Activated CD8-positive, alpha-beta memory T cell treated with anti-CD3 and anti-CD28 coated beads for 1 hour (primary cell): ENCODE measurements around the gene INAVA.

Experiments
- DNase-seq, 2 donors: peaks; one replicate each; pipeline ENCODE4 v3.0.0-alpha.2; 2020; ENCODE audit warnings: low read depth in 1 of 2; ENCODE audit errors: extremely low read depth in 1 of 2

INAVA gene, protein sequence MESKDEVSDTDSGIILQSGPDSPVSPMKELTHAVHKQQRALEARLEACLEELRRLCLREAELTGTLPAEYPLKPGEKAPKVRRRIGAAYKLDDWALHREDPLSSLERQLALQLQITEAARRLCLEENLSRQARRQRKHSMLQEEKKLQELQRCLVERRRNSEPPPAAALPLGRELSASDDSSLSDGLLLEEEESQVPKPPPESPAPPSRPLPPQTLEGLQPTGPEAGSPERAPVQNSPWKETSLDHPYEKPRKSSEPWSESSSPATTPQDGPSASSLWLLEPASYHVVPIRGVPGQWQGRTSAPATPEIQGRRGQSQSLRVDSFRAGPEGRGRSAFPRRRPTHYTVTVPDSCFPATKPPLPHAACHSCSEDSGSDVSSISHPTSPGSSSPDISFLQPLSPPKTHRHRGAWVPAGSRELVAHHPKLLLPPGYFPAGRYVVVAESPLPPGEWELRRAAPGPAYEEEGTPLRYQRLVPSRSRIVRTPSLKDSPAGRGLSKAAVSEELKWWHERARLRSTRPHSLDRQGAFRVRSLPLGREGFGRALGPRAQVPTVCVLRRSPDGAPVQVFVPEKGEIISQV

DNA sequence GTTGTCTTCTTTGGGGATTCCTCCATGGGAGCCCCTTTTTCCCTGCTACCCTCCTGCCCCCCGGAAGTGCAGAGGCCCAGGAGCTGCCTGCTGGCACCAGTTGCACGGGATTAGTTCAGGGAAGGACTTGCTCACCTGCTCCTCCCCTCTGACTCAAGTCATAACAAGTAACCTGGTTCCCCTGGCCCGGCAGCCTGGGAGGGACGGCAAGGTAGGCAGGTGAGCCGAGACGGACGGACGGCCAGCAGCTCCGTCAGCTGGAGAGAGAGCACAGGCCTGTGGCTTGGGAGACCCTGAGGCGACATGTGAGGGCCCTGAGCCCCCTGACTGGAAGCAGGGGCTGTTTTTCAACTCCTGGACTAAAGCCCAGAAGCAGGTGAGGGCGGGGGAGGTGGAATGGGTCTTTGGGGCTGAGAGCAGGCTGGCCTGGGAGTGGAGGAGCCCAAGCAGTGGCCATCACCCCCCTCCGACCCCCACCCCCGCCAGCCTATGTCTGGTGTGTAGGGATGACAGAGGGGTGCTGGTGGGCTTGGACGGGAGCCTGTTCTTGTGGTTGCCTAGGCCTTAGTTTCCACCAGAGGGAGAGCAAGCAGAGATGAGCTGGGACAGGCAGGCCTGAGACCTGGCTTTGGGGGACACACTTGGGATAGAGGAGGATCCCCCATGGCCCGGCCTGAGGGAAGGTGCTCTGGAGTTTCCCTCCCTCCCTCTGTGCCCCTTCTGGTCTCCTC is at the start of gene INAVA:
INAVA (plus strand) TSS at position 189 of the 731 bp plus-strand sequence. CDS start 3,501 bp downstream, outside the sequence.
- no peak for DNase-seq

GRCh38 chr1:200845360-200845759 is 49.3 kb upstream of the INAVA start:
- no peak for DNase-seq

DNA sequence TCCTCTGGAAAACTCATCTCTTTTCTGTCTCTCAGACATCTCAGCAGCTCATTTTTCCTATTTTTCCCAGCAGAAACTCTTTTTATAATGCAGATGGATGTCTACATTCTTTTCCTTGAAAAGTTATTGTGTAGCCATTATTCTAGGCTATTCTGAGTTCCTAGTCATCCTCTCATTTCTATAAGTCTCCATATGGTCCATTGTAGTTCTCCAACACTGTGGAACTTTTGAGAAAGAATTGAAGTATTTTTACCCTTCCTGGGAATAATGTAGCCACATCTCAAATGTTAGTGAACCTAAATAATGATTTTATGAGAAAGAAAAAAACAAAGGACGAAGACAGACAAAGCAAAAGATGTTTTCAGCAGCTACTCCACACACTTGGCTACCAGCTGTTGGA is 48.3 kb upstream of the INAVA start:
- DNase-seq, result no peak

DNA sequence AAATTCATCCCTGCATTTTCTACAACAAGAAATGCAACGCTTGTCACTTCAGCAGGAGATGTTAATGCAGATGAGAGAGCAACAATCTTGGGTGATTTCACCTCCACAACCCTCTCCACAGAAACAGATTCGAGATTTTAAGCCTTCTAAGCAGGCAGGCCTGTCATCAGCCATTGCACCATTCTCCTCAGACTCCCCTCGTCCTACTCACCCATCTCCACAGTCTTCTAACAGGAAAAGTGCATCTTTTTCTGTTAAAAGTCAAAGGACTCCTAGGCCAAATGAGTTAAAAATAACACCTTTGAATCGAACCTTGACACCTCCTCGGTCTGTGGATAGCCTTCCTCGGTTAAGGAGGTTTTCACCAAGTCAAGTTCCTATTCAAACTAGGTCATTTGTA is 45.3 kb upstream of the INAVA start:
- DNase-seq, result no peak

DNA sequence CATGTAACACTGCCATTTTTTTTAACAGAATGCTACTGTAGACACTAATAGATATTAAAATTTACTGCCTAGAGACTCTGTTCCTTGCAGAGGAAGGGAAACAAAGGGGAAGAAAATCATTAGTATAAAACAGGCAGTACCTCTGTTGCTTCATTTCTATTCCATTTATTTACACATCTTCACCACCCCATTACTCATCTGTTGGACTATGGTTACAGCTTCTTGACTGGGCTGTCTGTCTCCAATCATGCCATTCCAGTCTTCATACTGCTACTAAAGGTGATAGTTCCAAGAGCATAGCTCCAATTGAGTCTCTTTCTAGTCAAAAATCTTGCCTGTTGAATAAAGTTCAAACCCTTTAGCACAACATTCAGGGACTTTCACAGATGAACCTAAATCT is 44.1 kb upstream of the INAVA start:
- DNase-seq, result no peak

GRCh38 chr1:200856716-200857357 is 37.9 kb upstream of the INAVA start:
- no peak for DNase-seq

DNA sequence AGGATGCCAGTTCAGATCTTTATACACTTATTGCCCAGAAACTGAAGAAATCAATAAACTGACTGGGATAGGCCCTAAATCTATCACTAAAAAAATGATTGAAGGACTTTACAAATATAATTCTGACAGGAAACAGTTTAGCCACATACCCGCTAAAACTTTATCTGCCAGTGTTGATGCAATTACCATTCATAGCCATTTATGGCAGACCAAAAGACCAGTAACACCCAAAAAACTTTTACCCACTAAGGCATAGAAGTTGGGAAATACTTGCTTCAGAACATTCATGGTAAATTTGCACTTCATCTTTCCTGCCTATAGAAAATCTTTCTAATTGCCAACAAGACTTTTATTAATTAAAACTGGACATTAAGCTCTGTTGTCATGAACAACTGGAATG is 36.9 kb upstream of the INAVA start:
- no peak for DNase-seq

DNA sequence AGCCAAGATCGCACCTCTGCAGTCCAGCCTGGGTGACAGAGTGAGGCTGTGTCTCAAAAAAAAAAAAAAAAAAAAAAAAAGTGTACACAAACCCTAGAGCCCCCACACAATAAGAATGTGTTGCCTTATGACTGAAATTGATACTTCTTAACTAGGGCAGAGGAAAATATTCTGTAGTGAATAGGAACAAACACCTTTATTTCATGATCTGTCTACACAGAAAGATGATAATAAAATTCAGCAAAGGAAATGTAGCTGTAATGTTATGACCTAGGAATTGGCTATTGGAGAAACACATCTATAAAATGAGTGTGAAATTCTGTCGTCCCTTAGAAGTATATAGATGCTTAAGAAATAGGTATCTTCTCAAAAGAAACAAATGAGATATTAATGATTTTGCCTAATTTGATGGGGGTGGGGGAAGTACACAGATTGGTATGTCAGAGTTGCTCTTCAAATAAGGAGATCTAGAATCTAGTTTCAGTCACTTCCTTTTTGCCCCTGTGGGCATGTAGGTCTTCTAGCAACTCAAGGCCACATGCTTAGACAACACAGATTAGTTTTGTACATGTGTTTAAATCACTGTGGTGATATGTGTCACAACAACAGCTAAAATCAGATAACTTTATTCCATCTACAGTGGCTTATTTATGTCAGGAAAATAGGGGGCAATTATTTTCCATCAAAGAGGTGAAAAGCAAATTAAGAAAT is 32.6 kb upstream of the INAVA start:
- no peak for DNase-seq

DNA sequence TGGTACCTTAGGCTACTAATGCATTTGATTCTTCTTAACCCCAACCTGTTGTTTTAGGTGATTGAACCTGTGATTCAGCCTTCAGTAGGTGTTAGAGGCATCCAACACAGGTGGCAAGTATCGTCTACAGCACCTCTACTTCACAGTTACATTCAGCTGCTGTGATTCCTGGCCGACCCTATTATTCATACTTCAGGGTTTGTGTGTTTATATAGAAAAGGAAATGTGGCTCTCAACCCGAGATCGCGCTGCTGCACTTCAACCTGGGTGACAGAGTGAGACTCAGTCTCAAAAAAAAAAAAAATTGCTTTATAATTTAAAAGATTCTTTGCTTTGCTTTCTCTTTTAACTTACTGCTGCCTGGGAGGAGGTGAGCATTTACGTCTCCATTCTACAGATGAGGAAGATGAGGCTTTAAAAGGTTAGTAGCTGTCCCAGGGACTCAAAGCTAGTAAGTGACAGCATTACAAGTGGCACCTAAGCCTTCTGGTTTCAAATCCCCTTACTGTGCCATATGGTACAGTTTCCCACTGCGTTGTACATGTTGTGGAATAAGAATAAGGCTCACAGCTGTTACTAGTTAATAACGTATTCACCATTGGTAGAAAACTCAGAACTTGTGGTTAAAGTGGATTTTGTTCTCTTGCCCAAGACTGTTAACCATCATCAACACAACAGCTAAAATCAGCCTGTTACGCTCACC is 31.8 kb upstream of the INAVA start:
- no peak for DNase-seq

GRCh38 chr1:200866116-200866515 is 28.6 kb upstream of the INAVA start:
- no peak for DNase-seq

DNA sequence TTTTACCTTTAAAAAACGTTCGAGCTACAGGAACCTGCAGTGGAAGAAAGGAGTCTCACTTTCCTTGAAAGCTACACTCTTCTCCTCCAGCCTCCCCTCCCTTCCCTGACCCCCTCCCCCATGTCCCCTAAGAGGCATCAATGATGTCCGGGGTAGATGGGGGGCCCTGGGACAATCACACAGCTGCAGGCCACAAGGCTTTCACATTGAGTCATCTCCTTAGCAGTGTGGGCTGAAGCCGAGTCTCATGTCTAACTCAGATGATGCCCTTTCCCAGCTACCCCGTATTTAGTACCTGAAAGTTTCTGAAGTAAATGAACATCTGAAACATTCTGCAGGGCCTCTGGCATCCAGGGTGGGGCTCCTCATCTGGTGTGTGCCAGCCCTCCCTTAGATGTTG is 28.2 kb upstream of the INAVA start:
- no peak for DNase-seq

DNA sequence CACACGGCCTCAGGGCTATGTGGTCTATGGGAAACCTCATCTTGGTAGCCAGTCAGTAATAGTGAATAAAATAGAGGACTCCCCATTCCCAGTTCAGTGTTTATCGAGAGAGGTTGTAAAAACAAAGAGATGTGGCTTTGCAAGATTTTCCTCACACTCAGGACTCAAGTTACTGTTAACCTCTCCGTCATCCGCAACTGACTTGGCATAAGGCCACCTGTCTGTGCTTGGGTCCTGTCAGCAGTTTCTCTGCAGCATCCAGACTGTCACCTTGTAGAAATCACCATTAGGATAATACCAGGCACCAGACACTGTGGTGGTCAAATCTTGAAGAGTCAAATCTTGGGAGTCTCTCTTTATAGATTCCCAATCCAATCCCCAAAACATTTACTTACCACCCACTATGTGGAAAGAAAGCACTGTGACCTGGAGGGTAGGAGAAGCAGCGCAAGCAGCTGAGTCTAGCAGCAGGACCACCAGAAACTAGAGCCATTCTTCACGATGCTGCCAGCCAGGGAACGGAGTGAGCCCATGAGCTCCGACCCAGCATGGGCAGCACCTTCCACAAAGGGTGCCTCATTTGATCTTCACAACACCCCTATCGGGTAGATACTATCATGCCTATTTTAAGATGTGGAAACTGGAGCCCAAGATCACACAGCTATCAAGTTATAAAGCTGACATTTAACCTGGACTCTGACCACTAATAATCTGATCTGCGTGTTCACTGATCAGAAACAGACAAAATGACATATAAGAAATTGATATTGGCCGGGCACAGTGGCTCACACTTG is 27.5 kb upstream of the INAVA start:
- DNase-seq, result no peak

GRCh38 chr1:200869376-200869752 is 25.3 kb upstream of the INAVA start:
- no peak for DNase-seq

- DNase-seq, result no peak
These were observed 24.8 kb upstream of the INAVA start for GRCh38 chr1:200869753-200870391.

DNA sequence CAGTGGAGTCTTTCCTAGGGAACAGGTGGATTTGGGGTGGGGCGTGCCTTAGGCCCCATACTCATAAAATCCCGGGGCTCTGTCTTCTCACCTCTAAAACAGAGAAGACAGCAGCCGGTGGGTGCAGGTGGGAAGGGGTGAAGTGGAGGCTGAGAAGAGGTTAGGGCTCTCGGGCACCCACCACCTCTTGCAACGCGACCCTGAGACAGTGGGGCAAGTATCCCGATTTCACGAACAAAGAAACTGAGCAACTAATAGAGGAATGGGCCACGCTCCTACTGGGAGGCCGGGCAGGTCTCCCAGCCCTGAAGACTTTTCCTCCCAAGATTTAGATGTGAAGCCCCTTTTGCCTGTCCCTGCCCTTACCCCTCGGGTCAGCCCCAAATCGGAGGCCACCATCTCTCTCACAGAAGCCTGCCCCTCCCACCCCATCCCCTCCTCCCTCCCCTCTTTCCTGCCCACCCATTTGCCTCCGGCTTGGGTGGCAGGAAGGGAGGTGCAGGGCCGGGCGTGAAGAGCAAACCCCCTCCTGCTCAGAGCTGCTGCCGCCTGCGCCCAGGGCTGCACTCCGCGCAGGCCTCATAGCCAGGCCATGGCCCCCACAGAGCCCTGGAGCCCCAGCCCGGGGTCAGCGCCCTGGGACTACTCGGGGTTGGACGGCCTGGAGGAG is 22.1 kb upstream of the INAVA start, which contains the start of gene GPR25:
GPR25 (plus strand) TSS at position 536 of the 670 bp plus-strand sequence; CDS start at position 593, 57 bp downstream.
- DNase-seq, result no peak

- DNase-seq, result no peak
These were observed 21.5 kb upstream of the INAVA start for GRCh38 chr1:200873116-200873670.

GRCh38 chr1:200873671-200874397 is 20.9 kb upstream of the INAVA start:
- DNase-seq, result no peak
